Mesendoderm (in vitro differentiated cells): ENCODE data around the gene PARVA.
A peak's percentile ranks its signal among the peaks of the same experiment; 100 is the strongest.

Experiments used
- DNase-seq: peaks from one replicate; pipeline ENCODE4 v3.0.0; 2013
- H2AK5ac ChIP-seq: 2 replicates; pipeline ENCODE4 v1.6.1; 2013; ENCODE audit warnings: low read length, inconsistent platforms
- H2BK120ac ChIP-seq: 2 replicates; pipeline ENCODE4 v1.6.1; 2013; ENCODE audit warnings: low read depth, mild to moderate bottlenecking, low read length, moderate library complexity, mixed read lengths
- H2BK15ac ChIP-seq: replicated peaks from 2 replicates; pipeline ENCODE4 v1.6.1; 2013; ENCODE audit warnings: low read depth, mild to moderate bottlenecking, moderate library complexity
- H2BK5ac ChIP-seq: 2 replicates; pipeline ENCODE4 v1.6.1; 2013; ENCODE audit warnings: low read length, inconsistent platforms
- H3K18ac ChIP-seq: 2 replicates; pipeline ENCODE4 v1.6.1; 2013; ENCODE audit warnings: mild to moderate bottlenecking, low read length, mixed read lengths
- H3K23ac ChIP-seq: one replicate; pipeline ENCODE4 v1.6.1; 2013; ENCODE audit warnings: low read length
- H3K27ac ChIP-seq: 2 replicates; pipeline ENCODE4 v1.5.1; 2013; ENCODE audit warnings: low read depth, mild to moderate bottlenecking, inconsistent platforms, low read length, moderate library complexity
- H3K27me3 ChIP-seq: 2 replicates; pipeline ENCODE4 v1.6.1; 2013; ENCODE audit warnings: low read length, control low read depth, mild to moderate bottlenecking, inconsistent platforms; ENCODE audit not compliant: insufficient read depth, poor library complexity
- H3K36me3 ChIP-seq: 2 replicates; pipeline ENCODE4 v1.6.1; 2013; ENCODE audit warnings: low read length, inconsistent platforms; ENCODE audit not compliant: control insufficient read depth, insufficient read depth
- H3K4ac ChIP-seq: one replicate; pipeline ENCODE4 v1.6.1; 2013; ENCODE audit warnings: low read depth, mild to moderate bottlenecking, low read length, moderate library complexity
- H3K4me1 ChIP-seq: 2 replicates; pipeline ENCODE4 v1.6.1; 2013; ENCODE audit warnings: low read depth, low read length, inconsistent platforms; ENCODE audit not compliant: control insufficient read depth
- H3K4me2 ChIP-seq: 2 replicates; pipeline ENCODE4 v1.6.1; 2013; ENCODE audit warnings: low read length
- H3K4me3 ChIP-seq: 2 replicates; pipeline ENCODE4 v1.5.1; 2013; ENCODE audit warnings: mild to moderate bottlenecking, low read length
- H3K56ac ChIP-seq: one replicate; pipeline ENCODE4 v1.6.1; 2013; ENCODE audit warnings: low read length
- H3K79me1 ChIP-seq: 2 replicates; pipeline ENCODE4 v1.6.1; 2013; ENCODE audit warnings: low read length, inconsistent platforms
- H3K79me2 ChIP-seq: 2 replicates; pipeline ENCODE4 v1.6.1; 2013; ENCODE audit warnings: mild to moderate bottlenecking, low read length; ENCODE audit not compliant: control insufficient read depth, insufficient read depth
- H3K9ac ChIP-seq: 2 replicates; pipeline ENCODE4 v1.6.1; 2013; ENCODE audit warnings: low read length, inconsistent platforms
- H4K5ac ChIP-seq: one replicate; pipeline ENCODE4 v1.6.1; 2013; ENCODE audit warnings: low read length
- H4K8ac ChIP-seq: one replicate; pipeline ENCODE4 v1.6.1; 2013; ENCODE audit warnings: low read depth, mild to moderate bottlenecking, control low read depth, low read length, moderate library complexity
- WGBS: extraction: QIAGEN DNeasy Blood & Tissue Kit; methylation state at CpG from one replicate; pipeline ENCODE4 v1.1.7; 2013; ENCODE audit warnings: low lambda C conversion rate, missing lambda C conversion rate; ENCODE audit not compliant: insufficient coverage; ENCODE audit errors: extremely low coverage; 5-methylcytosine and 5-hydroxymethylcytosine counted together

Gene PARVA

GRCh38 chr11:12509371-12509770, 132.0 kb downstream of the PARVA start:
- Histone ChIP-seq H4K8ac (no peak overlapping the region), H3K4me1 (peaks cover 17% of the 10 kb centered on the region), H2BK15ac (no peak overlapping the region), H3K79me2 (no peaks in the 10 kb centered on the region), H3K4me3 (no peak overlapping the region), H3K23ac (peak overlapping the region; percentile 7), H3K4ac (no peak overlapping the region), H3K27ac (no peak overlapping the region), H2BK120ac (no peak overlapping the region), H4K5ac (no peak overlapping the region), H3K4me2 (no peak overlapping the region), H3K27me3 (no peaks in the 10 kb centered on the region), H3K79me1 (no peaks in the 10 kb centered on the region), H3K56ac (peak overlapping the region; percentile 51), H3K36me3 (no peaks in the 10 kb centered on the region), H3K9ac (no peak overlapping the region), H3K18ac (no peak overlapping the region), H2BK5ac (peak overlapping the region; percentile 35), H2AK5ac (no peak overlapping the region)
- WGBS, result no CpG with 5 or more reads among the region's 5 CpGs
- no peak for DNase-seq

GRCh38 chr11:12512132-12512531, 134.8 kb downstream of the PARVA start:
- H2AK5ac ChIP-seq, result no peak overlapping the region
- H2BK15ac ChIP-seq, result no peak overlapping the region
- H3K27ac ChIP-seq, result no peak overlapping the region
- H3K4me2 ChIP-seq, result no peak overlapping the region
- no peak overlapping the region for H3K9ac ChIP-seq
- WGBS, result no CpG with 5 or more reads among the region's 4 CpGs
- no peak for DNase-seq
- peaks cover 14% of the 10 kb centered on the region for H3K4me1 ChIP-seq
- H3K4ac ChIP-seq, result no peak overlapping the region
- no peak overlapping the region for H3K56ac ChIP-seq
- no peak overlapping the region for H4K5ac ChIP-seq
- H2BK5ac ChIP-seq, result no peak overlapping the region
- no peaks in the 10 kb centered on the region for H3K36me3 ChIP-seq
- no peaks in the 10 kb centered on the region for H3K79me2 ChIP-seq
- H3K18ac ChIP-seq, result no peak overlapping the region
- H4K8ac ChIP-seq, result no peak overlapping the region
- H2BK120ac ChIP-seq, result no peak overlapping the region
- H3K79me1 ChIP-seq, result no peaks in the 10 kb centered on the region
- H3K27me3 ChIP-seq, result no peaks in the 10 kb centered on the region
- no peak overlapping the region for H3K4me3 ChIP-seq
- H3K23ac ChIP-seq, result no peak overlapping the region

- Histone ChIP-seq H2BK5ac (no peak overlapping the region), H4K5ac (no peak overlapping the region), H3K27ac (no peak overlapping the region), H3K27me3 (no peaks in the 10 kb centered on the region), H4K8ac (no peak overlapping the region), H3K9ac (no peak overlapping the region), H2BK120ac (no peak overlapping the region), H3K79me2 (no peaks in the 10 kb centered on the region), H3K4me2 (no peak overlapping the region), H3K36me3 (no peaks in the 10 kb centered on the region), H2BK15ac (no peak overlapping the region), H2AK5ac (no peak overlapping the region), H3K4me3 (no peak overlapping the region), H3K56ac (no peak overlapping the region), H3K23ac (no peak overlapping the region), H3K18ac (no peak overlapping the region), H3K4ac (no peak overlapping the region), H3K4me1 (peaks cover 7% of the 10 kb centered on the region), H3K79me1 (no peaks in the 10 kb centered on the region)
- WGBS, result no CpG with 5 or more reads among the region's 9 CpGs
- no peak for DNase-seq
Observed at GRCh38 chr11:12512826-12513395, 135.5 kb downstream of the PARVA start.

- Histone ChIP-seq H3K4me1 (no peaks in the 10 kb centered on the region), H3K79me1 (no peaks in the 10 kb centered on the region), H3K4me2 (no peak overlapping the region), H3K4ac (no peak overlapping the region), H2AK5ac (no peak overlapping the region), H2BK5ac (no peak overlapping the region), H3K27me3 (no peaks in the 10 kb centered on the region), H2BK120ac (no peak overlapping the region), H3K9ac (no peak overlapping the region), H2BK15ac (no peak overlapping the region), H3K79me2 (no peaks in the 10 kb centered on the region), H3K4me3 (no peak overlapping the region), H3K27ac (no peak overlapping the region), H3K18ac (no peak overlapping the region), H3K36me3 (no peaks in the 10 kb centered on the region), H3K23ac (no peak overlapping the region), H4K8ac (no peak overlapping the region), H3K56ac (no peak overlapping the region), H4K5ac (no peak overlapping the region)
- WGBS, result no CpG with 5 or more reads among the region's 4 CpGs
- DNase-seq, result no peak
Observed at GRCh38 chr11:12516387-12517105, 139.2 kb downstream of the PARVA start.

- no peak overlapping the region for H2AK5ac ChIP-seq
- no peak overlapping the region for H2BK15ac ChIP-seq
- H3K36me3 ChIP-seq, result no peaks in the 10 kb centered on the region
- H4K8ac ChIP-seq, result no peak overlapping the region
- no peak overlapping the region for H3K27ac ChIP-seq
- H3K79me1 ChIP-seq, result no peaks in the 10 kb centered on the region
- no peak overlapping the region for H3K4ac ChIP-seq
- no peak overlapping the region for H3K4me2 ChIP-seq
- no peak overlapping the region for H3K4me3 ChIP-seq
- no peak overlapping the region for H2BK5ac ChIP-seq
- H4K5ac ChIP-seq, result no peak overlapping the region
- DNase-seq, result no peak
- no CpG with 5 or more reads among the region's 4 CpGs for WGBS
- H3K4me1 ChIP-seq, result no peaks in the 10 kb centered on the region
- no peak overlapping the region for H2BK120ac ChIP-seq
- H3K27me3 ChIP-seq, result no peaks in the 10 kb centered on the region
- no peak overlapping the region for H3K23ac ChIP-seq
- no peak overlapping the region for H3K9ac ChIP-seq
- H3K79me2 ChIP-seq, result no peaks in the 10 kb centered on the region
- no peak overlapping the region for H3K18ac ChIP-seq
- no peak overlapping the region for H3K56ac ChIP-seq
Observed at GRCh38 chr11:12517306-12517705, 139.9 kb downstream of the PARVA start.

GRCh38 chr11:12517741-12518140, 140.4 kb downstream of the PARVA start:
- Histone ChIP-seq H3K79me2 (no peaks in the 10 kb centered on the region), H2BK15ac (no peak overlapping the region), H4K8ac (no peak overlapping the region), H3K23ac (no peak overlapping the region), H4K5ac (no peak overlapping the region), H3K27me3 (no peaks in the 10 kb centered on the region), H2BK5ac (no peak overlapping the region), H2AK5ac (no peak overlapping the region), H3K56ac (no peak overlapping the region), H3K4me2 (no peak overlapping the region), H3K4me1 (no peaks in the 10 kb centered on the region), H3K4me3 (no peak overlapping the region), H3K36me3 (no peaks in the 10 kb centered on the region), H3K4ac (no peak overlapping the region), H3K79me1 (no peaks in the 10 kb centered on the region), H3K27ac (no peak overlapping the region), H2BK120ac (no peak overlapping the region), H3K9ac (no peak overlapping the region), H3K18ac (no peak overlapping the region)
- no CpG with 5 or more reads among the region's 4 CpGs for WGBS
- no peak for DNase-seq
